Heart right ventricle (tissue), 16 donors: Measurements from ENCODE around the gene GPR62. TPM values are rescaled to one million over a fixed set of nuclear protein-coding genes. Genes with fewer than 3 reads are reported as not detected.

Experiments
- ATAC-seq, 8 donors: fragments of 200-7000 bp; cut with Tn5 transposase; one replicate each; pipeline ENCODE4 v1.9.1; 2020; ENCODE audit warnings: mild to moderate bottlenecking in 8 of 8, moderate library complexity in 8 of 8, moderate number of reproducible peaks in 1 of 8
- DNase-seq, 2 donors: peaks; one replicate each; pipeline ENCODE4 v3.0.0-alpha.2; 2020
- H3K27ac ChIP-seq, 10 donors: fragments of 200-600 bp; sonication (generic) in 2 of 10; one replicate each; pipeline versions ENCODE4 v1.5.0 to v1.8.0; 2020 to 2022; ENCODE audit warnings: mild to moderate bottlenecking in 3 of 10
- H3K27me3 ChIP-seq, 7 donors: fragments of 200-600 bp; one replicate each; pipeline ENCODE4 v1.8.0; 2021 to 2022; ENCODE audit warnings: mild to moderate bottlenecking in 2 of 7
- H3K36me3 ChIP-seq, 9 donors: fragments of 200-600 bp; sonication (generic) in 1 of 9; one replicate each; pipeline versions ENCODE4 v1.5.0 to v1.8.0; 2020 to 2022; ENCODE audit warnings: mild to moderate bottlenecking in 2 of 9
- H3K4me1 ChIP-seq, 9 donors: fragments of 200-600 bp; sonication (generic) in 1 of 9; one replicate each; pipeline versions ENCODE4 v1.5.0 to v1.8.0; 2020 to 2022; ENCODE audit warnings: mild to moderate bottlenecking in 4 of 9
- H3K4me3 ChIP-seq, 10 donors: fragments of 200-600 bp; sonication (generic) in 2 of 10; one replicate each; pipeline versions ENCODE4 v1.5.0 to v1.8.0; 2020 to 2022; ENCODE audit warnings: mild to moderate bottlenecking in 7 of 10, moderate library complexity in 2 of 10
- H3K9me3 ChIP-seq, 11 donors: fragments of 200-600 bp in 10 of 11; sonication (generic) in 2 of 11; one replicate each; pipeline versions ENCODE4 v1.5.0 to v1.8.0; 2013 to 2022; ENCODE audit warnings: mild to moderate bottlenecking in 2 of 11, control low read depth in 1 of 11, moderate library complexity in 1 of 11
- WGBS, 2 donors: extraction: QIAGEN DNeasy Blood & Tissue Kit; methylation state at CpG; one replicate each; pipeline ENCODE4 v1.1.7; 2013; ENCODE audit warnings: inconsistent platforms in 1 of 2; 5-methylcytosine and 5-hydroxymethylcytosine counted together
- intact Hi-C, 10 donors: fragments of 100-400 bp; cut with DNase I; formaldehyde crosslinking; loops; one replicate each; pipeline versions ENCODE4 v1.11.1 to v1.14.2; 2022
- polyA plus RNA-seq, 2 donors: library from polyadenylated mRNA; stranded (reverse); fragments of 200-250 nt; gene quantifications; one replicate each; pipeline ENCODE4 v1.2.3, GENCODE V29; 2013
- total RNA-seq, 10 donors: library from RNA; stranded (reverse); fragmentation: NEBNext Ultra II Directional in 3 of 10; extraction: Animal tissue kit (Norgen Biotek cat#: 25700) in 3 of 10; gene quantifications; one replicate each; pipeline versions ENCODE4 v1.2.1 to v1.2.4, GENCODE V29; 2021 to 2023
- TF ChIP-seq, protein P1 (sequence below), 9 donors: fragments of 200-600 bp; sonication (generic) in 2 of 9; IDR thresholded peaks; one replicate each; pipeline versions ENCODE4 v1.5.0 to v1.8.0; 2021 to 2022; ENCODE audit warnings: antibody characterized with exemption in 9 of 9, mild to moderate bottlenecking in 5 of 9, moderate library complexity in 1 of 9
- donor health status: Arrhythmogenic right ventricular cardiomyopathy.
- donor health status: ischemic (EF 13 %, LVEDD 7.1; RV severe dilation, severe dysfunction).
- donor health status: healthy with polysubstance abuse.
- donor health status: DM: no; HTN: yes; CAD: no.
- donor health status: DM: no; HTN: no; CAD: no.
- donor health status: ischemic (EF 25% LVEDD 6.9; RV normal size, moderate dysfunction).
- donor health status: ischemic (EF 25% LVEDD 5.7; RV mildly dilated, moderate dysfunction).
- donor health status: healthy.
- donor health status: DM: yes; HTN: yes; CAD: no.
- donor health status: Ischemic cardiomyopathy.
- donor health status: ischemic (EF 35%, LVEDD 5.7; RV mildly dilated, moderate dysfunction).
- donor health status: nonischemic (EF 11% LVEDD 7.7; RV severe dilation, severe dysfunction).
- donor health status: DM: yes; HTN: yes; CAD: no.
- donor health status: PGD.
- donor health status: ischemic (EF 29% LVEDD 5.4; RV normal size, mild dysfunction).
- donor health status: nonischemic (EF 23%, LVEDD 6.1; RV moderate dilation, normal function).

Gene GPR62
- total and polyA plus RNA-seq, 12 donors: 0.01 to 0.38 (median 0.18) TPM; not detected in 2

DNA sequence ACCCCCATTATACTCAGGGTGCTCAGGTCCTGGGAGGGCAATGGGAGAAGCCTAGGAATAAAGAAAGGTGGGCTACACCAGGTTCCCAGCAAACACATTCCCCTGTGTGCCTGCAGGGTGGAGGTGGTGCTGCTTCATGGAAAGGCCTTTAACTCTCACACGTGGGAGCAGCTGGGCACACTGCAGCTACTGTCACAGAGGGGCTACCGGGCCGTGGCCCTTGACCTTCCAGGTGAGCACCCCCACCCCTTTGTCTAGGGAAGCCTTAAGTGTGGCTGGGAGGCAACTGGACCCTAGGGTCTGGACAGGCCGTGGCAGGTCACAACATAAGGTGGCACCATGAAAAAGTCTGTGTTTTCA is 22.9 kb downstream of the GPR62 start:
- H3K27me3 ChIP-seq: no peaks in the 10 kb centered on the region
- DNase-seq (no peak), ATAC-seq (no peak)
- TF ChIP-seq, protein P1, sequence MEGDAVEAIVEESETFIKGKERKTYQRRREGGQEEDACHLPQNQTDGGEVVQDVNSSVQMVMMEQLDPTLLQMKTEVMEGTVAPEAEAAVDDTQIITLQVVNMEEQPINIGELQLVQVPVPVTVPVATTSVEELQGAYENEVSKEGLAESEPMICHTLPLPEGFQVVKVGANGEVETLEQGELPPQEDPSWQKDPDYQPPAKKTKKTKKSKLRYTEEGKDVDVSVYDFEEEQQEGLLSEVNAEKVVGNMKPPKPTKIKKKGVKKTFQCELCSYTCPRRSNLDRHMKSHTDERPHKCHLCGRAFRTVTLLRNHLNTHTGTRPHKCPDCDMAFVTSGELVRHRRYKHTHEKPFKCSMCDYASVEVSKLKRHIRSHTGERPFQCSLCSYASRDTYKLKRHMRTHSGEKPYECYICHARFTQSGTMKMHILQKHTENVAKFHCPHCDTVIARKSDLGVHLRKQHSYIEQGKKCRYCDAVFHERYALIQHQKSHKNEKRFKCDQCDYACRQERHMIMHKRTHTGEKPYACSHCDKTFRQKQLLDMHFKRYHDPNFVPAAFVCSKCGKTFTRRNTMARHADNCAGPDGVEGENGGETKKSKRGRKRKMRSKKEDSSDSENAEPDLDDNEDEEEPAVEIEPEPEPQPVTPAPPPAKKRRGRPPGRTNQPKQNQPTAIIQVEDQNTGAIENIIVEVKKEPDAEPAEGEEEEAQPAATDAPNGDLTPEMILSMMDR (IDR thresholded peaks at IDR 0.05): no peak
- H3K4me1 ChIP-seq: peaks cover 10 to 50% (median 43%) of the 10 kb centered on the region in 9 donors
- no peak overlapping the region for H3K27ac ChIP-seq
- WGBS, 2 donors: 85 to 87% methylated on average over 4 of the region's 4 CpGs
- H3K4me3 ChIP-seq: no peak overlapping the region
- intact Hi-C loops: no loop called here
- H3K36me3 ChIP-seq: peaks cover 0 to 6% (median 0%) of the 10 kb centered on the region in 9 donors
- H3K9me3 ChIP-seq: no peaks in the 10 kb centered on the region

DNA sequence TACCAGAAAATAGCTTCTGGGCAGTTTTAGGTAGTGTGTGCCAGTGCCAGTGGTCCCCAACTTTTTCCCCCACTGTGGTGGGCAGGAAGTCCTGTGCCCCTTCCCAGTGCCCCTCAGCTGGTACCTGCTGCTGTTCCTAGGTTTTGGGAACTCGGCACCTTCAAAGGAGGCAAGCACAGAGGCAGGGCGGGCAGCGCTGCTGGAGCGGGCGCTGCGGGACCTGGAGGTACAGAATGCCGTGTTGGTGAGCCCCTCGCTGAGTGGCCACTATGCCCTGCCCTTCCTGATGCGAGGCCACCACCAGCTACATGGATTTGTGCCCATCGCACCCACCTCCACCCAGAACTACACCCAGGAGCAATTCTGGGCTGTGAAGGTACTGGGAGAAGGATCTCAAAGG is 25.1 kb downstream of the GPR62 start:
- WGBS, 2 donors: 97 to 99% methylated on average over 10 of the region's 10 CpGs
- no peaks in the 10 kb centered on the region for H3K9me3 ChIP-seq
- TF ChIP-seq, protein P1 (IDR thresholded peaks at IDR 0.05): no peak
- no peaks in the 10 kb centered on the region for H3K27me3 ChIP-seq
- no peak for ATAC-seq
- peaks cover 13 to 46% (median 37%) of the 10 kb centered on the region in 9 donors for H3K4me1 ChIP-seq
- intact Hi-C loops: loop anchor here in 1 of 10 donors (5.0 kb wide), 1 partner anchor 38 kb away; the partner anchor contains the start of genes PARP3 and RRP9
- H3K27ac ChIP-seq: no peak overlapping the region
- no peak for DNase-seq
- H3K36me3 ChIP-seq: peaks cover 0 to 6% (median 0%) of the 10 kb centered on the region in 9 donors
- no peak overlapping the region for H3K4me3 ChIP-seq

DNA sequence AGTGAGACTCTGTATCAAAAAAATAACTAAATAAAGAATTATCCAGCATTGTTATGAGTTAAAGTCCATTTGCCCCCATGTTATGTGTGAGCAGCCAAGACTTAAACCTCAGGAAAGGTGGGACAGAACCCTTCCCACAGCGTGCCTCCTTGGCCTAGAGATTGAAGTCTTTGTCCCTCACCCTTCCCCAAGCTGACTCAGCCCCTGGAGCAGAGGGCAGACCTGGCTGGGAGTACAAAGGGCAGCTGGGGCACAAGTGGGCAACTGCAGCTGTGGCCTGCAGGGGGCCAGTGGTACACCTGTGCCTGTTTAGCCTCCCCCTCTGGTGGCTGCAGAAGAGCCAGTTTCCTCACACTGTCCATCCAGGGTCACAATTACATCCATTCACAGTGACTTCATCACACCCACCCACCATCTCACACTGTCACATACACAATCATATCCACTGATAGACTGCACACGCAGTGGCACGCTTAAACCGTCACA is 27.2 kb downstream of the GPR62 start:
- DNase-seq: no peak
- Histone ChIP-seq H3K9me3 (no peaks in the 10 kb centered on the region), H3K4me3 (peak overlapping the region; percentile 39 to 80 (median 64)), H3K27me3 (no peaks in the 10 kb centered on the region), H3K27ac (peak overlapping the region; percentile 76 to 98 (median 95)), H3K36me3 (peaks cover 0 to 6% (median 0%) of the 10 kb centered on the region in 9 donors), H3K4me1 (peaks cover 9 to 35% (median 28%) of the 10 kb centered on the region in 9 donors)
- intact Hi-C loops: loop anchor here in 2 of 10 donors (2.0 to 5.0 kb wide), 2 partner anchors 40 kb away; partner anchors contain the start of genes PARP3 (in 2 of the 2) and RRP9 (in 1 of the 2)
- TF ChIP-seq, protein P1 (IDR thresholded peaks at IDR 0.05): peak in 7 of 9 donors; percentile 39 to 51 (median 44)
- WGBS, 2 donors: 8 to 13% methylated on average over 4 of the region's 4 CpGs
- peak; percentile 2 to 34 (median 19) for ATAC-seq

DNA sequence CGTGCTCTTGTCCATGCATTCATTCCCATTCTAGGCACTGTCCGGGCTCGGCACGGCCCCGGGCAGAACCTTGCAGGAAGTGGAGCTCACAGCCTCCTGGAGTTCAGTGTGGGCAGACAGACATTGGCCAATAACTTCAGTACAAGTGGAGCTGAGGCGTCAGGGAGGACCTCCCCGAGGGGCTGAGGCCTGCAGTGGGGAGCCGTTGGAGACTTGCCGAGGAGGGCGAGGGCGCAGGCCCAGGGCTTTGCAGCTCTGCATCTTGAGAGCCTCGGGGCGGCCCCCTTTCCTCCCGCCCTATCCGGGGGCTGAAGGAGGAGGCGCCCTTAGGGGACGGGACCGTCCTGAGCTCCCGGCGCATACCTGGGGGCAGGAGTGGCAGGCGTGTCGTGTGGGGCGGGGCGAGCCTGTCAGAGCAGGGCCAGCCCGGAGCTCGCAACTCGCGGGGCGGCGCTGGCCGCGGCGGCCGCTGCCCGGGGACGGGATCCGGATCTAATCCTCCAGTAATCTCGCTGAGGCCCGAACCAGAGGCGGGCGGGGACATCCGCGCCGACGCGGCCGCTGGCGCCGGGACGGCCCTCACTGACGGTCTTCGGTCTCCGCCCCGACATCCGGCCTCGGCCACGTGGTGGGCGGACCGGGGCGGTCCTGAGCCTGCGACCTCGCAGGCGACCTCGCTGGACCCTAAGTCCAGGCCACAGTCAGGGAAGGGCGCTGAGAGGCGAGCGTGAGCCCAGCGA is 27.8 kb downstream of the GPR62 start, which contains the start of gene ACY1:
TSS of gene ACY1 (plus strand) at position 698 of the 740 bp plus-strand sequence. CDS start 530 bp downstream, outside the sequence.
- H3K36me3 ChIP-seq: peaks cover 0 to 6% (median 0%) of the 10 kb centered on the region in 9 donors
- ATAC-seq (peak; percentile 90 to 95 (median 92)), DNase-seq (peak; percentile 87 to 91)
- H3K9me3 ChIP-seq: no peaks in the 10 kb centered on the region
- H3K4me3 ChIP-seq: peak within 1 kb of the TSS; percentile 39 to 80 (median 64)
- H3K27me3 ChIP-seq: no peaks in the 10 kb centered on the region
- peaks cover 9 to 35% (median 28%) of the 10 kb centered on the region in 9 donors for H3K4me1 ChIP-seq
- H3K27ac ChIP-seq: peak within 1 kb of the TSS; percentile 76 to 98 (median 95)
- WGBS, 2 donors: 0% methylated on average over 46 to 68 of the region's 68 CpGs
- TF ChIP-seq, protein P1 (IDR thresholded peaks at IDR 0.05): peak in 1 of 9 donors; percentile 7
- intact Hi-C loops: loop anchor here in 2 of 10 donors (2.0 to 5.0 kb wide), 2 partner anchors 40 to 41 kb away; partner anchors contain the start of genes PARP3 (in 2 of the 2) and RRP9 (in 1 of the 2)
